GM18498 (cell line): ENCODE results near the gene RC3H1.

Experiments used
- ATAC-seq: cut with Tn5 transposase; IDR thresholded peaks from one replicate; pipeline ENCODE4 v1.9.1; 2021; ENCODE audit warnings: mild to moderate bottlenecking, moderate library complexity; ENCODE audit not compliant: unreplicated experiment

The RC3H1 gene

GRCh38 chr1:173887627-173888026 lies 134.5 kb downstream of the RC3H1 start:
- ATAC-seq, result no peak

DNA sequence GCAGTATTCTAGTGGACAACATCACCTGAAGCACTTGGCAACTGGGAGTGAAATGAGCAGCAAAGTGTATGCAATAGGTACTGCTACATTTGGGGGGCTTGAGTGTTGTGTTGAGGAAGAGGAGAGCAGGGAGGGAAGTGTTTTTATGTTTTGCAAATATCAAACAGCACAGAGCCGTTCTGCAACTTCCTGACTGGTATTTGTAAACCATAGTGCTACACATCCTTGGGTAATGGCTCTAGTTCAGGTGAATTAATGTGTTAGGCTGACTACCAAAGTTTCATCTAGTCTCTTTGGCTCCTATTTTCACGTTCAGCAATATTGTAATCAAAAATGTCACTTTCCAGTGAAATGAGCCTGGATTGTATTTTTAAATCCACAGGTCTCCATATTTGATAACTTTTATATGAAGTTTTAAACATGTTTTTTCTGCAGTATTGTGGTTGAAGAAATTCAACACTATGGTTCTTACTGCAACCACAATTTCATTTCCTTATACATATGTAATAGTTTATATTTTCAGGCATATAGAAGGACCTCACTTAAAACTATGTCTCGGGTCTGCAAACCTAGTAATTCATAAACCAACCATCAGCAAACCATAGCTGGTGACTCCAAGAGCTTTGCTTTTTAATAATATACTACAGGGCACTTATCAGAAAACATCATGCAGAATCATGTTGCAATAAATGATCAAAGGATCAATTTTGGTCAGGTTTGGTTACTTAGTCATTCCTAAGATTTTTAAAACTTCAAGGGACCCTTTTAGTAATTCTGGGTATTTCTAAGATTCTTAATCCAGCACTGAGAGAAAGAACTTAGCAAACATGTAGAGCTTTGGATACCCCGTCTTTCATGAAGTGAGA lies 135.2 kb downstream of the RC3H1 start:
- no peak for ATAC-seq

DNA sequence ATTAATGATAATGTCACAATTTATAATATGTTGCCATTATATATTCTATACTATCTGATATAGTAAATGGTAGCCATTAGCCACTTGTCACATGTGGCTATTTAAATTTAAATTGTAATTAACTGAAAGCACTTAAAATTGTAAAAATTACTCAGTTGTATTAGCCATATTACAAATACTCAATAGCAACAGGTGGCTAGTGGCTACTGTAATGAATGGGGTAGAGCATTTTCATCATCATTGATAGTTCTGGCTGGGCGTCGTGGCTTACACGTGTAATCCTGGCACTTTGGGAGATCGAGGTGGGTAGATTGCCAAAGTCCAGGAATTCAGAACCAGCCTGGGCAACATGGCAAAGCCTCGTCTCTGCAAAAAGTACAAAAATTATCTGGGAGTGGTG lies 137.5 kb downstream of the RC3H1 start:
- ATAC-seq, result no peak
